HepG2 (cell line): ENCODE data around the gene TTC24. TPM values are rescaled to one million over a fixed set of nuclear protein-coding genes. Genes with fewer than 3 reads are reported as not detected.

Experiments used
- ATAC-seq: fragments of 200-7000 bp; cut with Tn5 transposase; 3 replicates; pipeline ENCODE4 v1.9.1; 2020; ENCODE audit warnings: mild to moderate bottlenecking, moderate library complexity
- BruUV-seq: library from RNA; stranded (reverse); fragments of 400-500 nt; replicated peaks from 2 replicates; lab custom pipeline; 2021; lab: Mats Ljungman, UMichigan
- CTCF ChIA-PET: fragments of 300-600 bp; formaldehyde crosslinking; extraction: SDS; loops from one replicate; lab custom pipeline; 2021; ENCODE audit warnings: low total read pairs, inconsistent platforms, low intra/inter-chr PET ratio; lab: Yijun Ruan, JAX
- POLR2A ChIA-PET: fragments of 350-600 bp; sonication (Branson Sonifier 250); formaldehyde crosslinking; loops from one replicate; lab custom pipeline; 2020; ENCODE audit warnings: antibody characterized with exemption, inconsistent platforms; lab: Yijun Ruan, JAX
- DNase-seq: peaks from one replicate; pipeline ENCODE4 v3.0.0-alpha.2; 2015; ENCODE audit warnings: low spot score
- FAIRE-seq: peaks from 3 replicates; lab custom pipeline; 2011; peaks lifted over from hg19 to GRCh38; lab: Jason Lieb, UNC
- H2AFZ ChIP-seq: one replicate; pipeline ENCODE4 v1.6.1; 2011; ENCODE audit warnings: low read length, inconsistent platforms
- H3K27ac ChIP-seq: fragments of 300-600 bp; 3 replicates; pipeline ENCODE4 v1.8.0; 2011; ENCODE audit warnings: mixed run types, mild to moderate bottlenecking, mixed read lengths, low read length, inconsistent platforms; ENCODE audit not compliant: insufficient read depth; ENCODE audit errors: extremely low read length
- H3K27me3 ChIP-seq, 2 experiments: fragments of 200-600 bp in 1 of 2; 2 replicates in 1 of 2; 3 replicates in 1 of 2; pipeline versions ENCODE4 v1.6.0 to v1.8.0; 2011; ENCODE audit warnings: low read length in 2 of 2, mild to moderate bottlenecking in 2 of 2, moderate library complexity in 2 of 2, inconsistent platforms in 1 of 2; ENCODE audit not compliant: insufficient read depth in 2 of 2, control insufficient read depth in 1 of 2
- H3K36me3 ChIP-seq, 2 experiments: fragments of 200-600 bp in 1 of 2; replicated peaks in 1 of 2; 2 replicates in 1 of 2; 3 replicates in 1 of 2; pipeline versions ENCODE4 v1.5.1 to v1.8.0; 2011; ENCODE audit warnings: low read length in 2 of 2, inconsistent platforms in 1 of 2; ENCODE audit not compliant: insufficient read depth in 2 of 2, control insufficient read depth in 1 of 2
- H3K4me1 ChIP-seq: 2 replicates; pipeline ENCODE4 v1.5.1; 2012; ENCODE audit warnings: low read length, inconsistent platforms; ENCODE audit not compliant: insufficient read depth
- H3K4me2 ChIP-seq: 2 replicates; pipeline ENCODE4 v1.6.0; 2011; ENCODE audit warnings: low read depth, low read length, inconsistent platforms
- H3K4me3 ChIP-seq, 3 experiments: fragments of 200-600 bp in 1 of 3; sonication (generic), shearing (Covaris generic) in 1 of 3; replicated peaks in 1 of 3; 2 replicates each; pipeline ENCODE4 v1.5.1; 2011 to 2016; ENCODE audit warnings: low read length in 3 of 3, inconsistent platforms in 2 of 3, low read depth in 2 of 3, mild to moderate bottlenecking in 2 of 3, control low read depth in 1 of 3, mixed read lengths in 1 of 3; ENCODE audit not compliant: insufficient read depth in 1 of 3
- H3K79me2 ChIP-seq: one replicate; pipeline ENCODE4 v1.6.1; 2011; ENCODE audit warnings: low read length, inconsistent platforms; ENCODE audit not compliant: insufficient read depth
- H3K9ac ChIP-seq: 2 replicates; pipeline ENCODE4 v1.6.0; 2011; ENCODE audit warnings: mild to moderate bottlenecking, low read depth, low read length, inconsistent platforms; ENCODE audit not compliant: insufficient read depth
- H3K9me3 ChIP-seq: 2 replicates; pipeline ENCODE4 v1.5.1; 2012; ENCODE audit warnings: mild to moderate bottlenecking, low read length
- H4K20me1 ChIP-seq: 2 replicates; pipeline ENCODE4 v1.6.0; 2011; ENCODE audit warnings: inconsistent platforms, mild to moderate bottlenecking, low read length, moderate library complexity; ENCODE audit not compliant: insufficient read depth
- ARNT ChIP-seq: fragments of 450-650 bp; IDR thresholded peaks from 2 replicates; pipeline ENCODE4 v1.6.1; 2017
- BORCS8-MEF2B ChIP-seq: sonication (generic); formaldehyde crosslinking; IDR thresholded peaks from 2 replicates; pipeline ENCODE4 v1.8.0; 2022; ENCODE audit warnings: mild to moderate bottlenecking, missing genetic modification reagents
- HNRNPK ChIP-seq: fragments of 200-400 bp; formaldehyde crosslinking; IDR thresholded peaks from 2 replicates; pipeline ENCODE4 v1.6.1; 2018; ENCODE audit warnings: low read length, low read depth, moderate library complexity, mild to moderate bottlenecking; ENCODE audit not compliant: poor library complexity, severe bottlenecking
- IKZF5 ChIP-seq: IDR thresholded peaks from 2 replicates; pipeline ENCODE4 v1.6.1; 2018; ENCODE audit warnings: missing genetic modification reagents, mild to moderate bottlenecking, missing compliant biosample characterization
- ISX ChIP-seq: sonication (generic); formaldehyde crosslinking; conservative IDR thresholded peaks from 2 replicates; pipeline ENCODE4 v1.5.0; 2020; ENCODE audit warnings: missing genetic modification reagents
- KDM5A ChIP-seq: fragments of 200-600 bp; sonication (generic); IDR thresholded peaks from 2 replicates; pipeline ENCODE4 v1.7.0; 2018; ENCODE audit warnings: antibody characterized with exemption, mild to moderate bottlenecking, low read length, borderline replicate concordance
- PAX8 ChIP-seq: sonication (generic); formaldehyde crosslinking; IDR thresholded peaks from 2 replicates; pipeline ENCODE4 v1.8.0; 2022; ENCODE audit warnings: mild to moderate bottlenecking, missing genetic modification reagents, borderline replicate concordance
- PBX3 ChIP-seq: sonication (generic); formaldehyde crosslinking; IDR thresholded peaks from 2 replicates; pipeline ENCODE4 v1.8.1; 2023; ENCODE audit warnings: missing genetic modification reagents, inconsistent platforms, borderline replicate concordance
- REPIN1 ChIP-seq: sonication (generic); formaldehyde crosslinking; IDR thresholded peaks from 2 replicates; pipeline ENCODE4 v1.8.0; 2022; ENCODE audit warnings: missing genetic modification reagents, low read depth, mild to moderate bottlenecking, borderline replicate concordance
- ZNF512B ChIP-seq: sonication (generic); formaldehyde crosslinking; IDR thresholded peaks from 2 replicates; pipeline ENCODE4 v1.5.1; 2020; ENCODE audit warnings: missing genetic modification reagents, mild to moderate bottlenecking, borderline replicate concordance
- ZNF703 ChIP-seq: sonication (generic); formaldehyde crosslinking; IDR thresholded peaks from 2 replicates; pipeline ENCODE4 v1.5.1; 2020; ENCODE audit warnings: missing genetic modification reagents, mild to moderate bottlenecking, moderate library complexity, borderline replicate concordance
- WGBS: methylation state at CpG from one replicate; pipeline ENCODE4 v1.1.6; 2017; ENCODE audit warnings: low lambda C conversion rate; 5-methylcytosine and 5-hydroxymethylcytosine counted together
- in situ Hi-C: cut with HindIII; loops from 2 replicates; pipeline ENCODE4 v1.10.0; 2017; ENCODE audit warnings: low pct_unique_long_range_greater_than_20kb; ENCODE audit not compliant: extremely low pct_ligation_motif_present
- intact Hi-C: fragments of 100-400 bp; cut with micrococcal nuclease; formaldehyde crosslinking; loops from one replicate; pipeline ENCODE4 v1.10.0; 2022; ENCODE audit not compliant: unreplicated experiment
- polyA plus RNA-seq, 8 experiments: library from polyadenylated mRNA; depleted of rRNA in 3 of 8; stranded (reverse) in 7 of 8; unstranded in 1 of 8; fragments of >200 nt; fragmentation: Illumina TruSeq in 4 of 8; extraction: Trizol in 4 of 8; gene quantifications; 2 replicates each; pipeline versions ENCODE4 v1.2.1 to v1.2.3, GENCODE V29; 2011 to 2016; ENCODE audit warnings: low read depth in 4 of 8, missing spikeins in 1 of 8, mixed read lengths in 1 of 8; ENCODE audit not compliant: insufficient read depth in 1 of 8
- total RNA-seq, 5 experiments: library from RNA; depleted of rRNA; stranded (reverse); fragments of >200 nt; fragmentation: Illumina TruSeq; extraction: Trizol; gene quantifications; 2 replicates each; pipeline ENCODE4 v1.2.3, GENCODE V29; 2016; ENCODE audit warnings: low read depth in 1 of 5

TTC24 gene
- total and polyA plus RNA-seq, 2 of the 13 experiments (the other 11 are each of a cell fraction or from before 2014, with no cell fraction given), result 0.13 to 0.18 TPM

GRCh38 chr1:156553860-156554485 lies 25.6 kb upstream of the TTC24 start:
- Histone ChIP-seq H3K27ac (no peak overlapping the region), H2AFZ (no peak overlapping the region), H3K9ac (no peak overlapping the region), H3K4me1 (peaks cover 15% of the 10 kb centered on the region), H3K79me2 (no peaks in the 10 kb centered on the region), H3K4me2 (no peak overlapping the region), H4K20me1 (no peaks in the 10 kb centered on the region), H3K9me3 (no peaks in the 10 kb centered on the region), H3K27me3 (no peaks in the 10 kb centered on the region), H3K4me3 (no peak overlapping the region)
- whole genome bisulfite sequencing, result 94% methylated on average over 2 of the region's 6 CpGs
- ATAC-seq (no peak), DNase-seq (no peak), FAIRE-seq (no peak)
- BruUV-seq, result no TSS peak
- POLR2A ChIA-PET, result no interaction called here
- intact Hi-C loops, result no loop called here
- CTCF ChIA-PET, result no interaction called here
- in situ Hi-C loops, result no loop called here
- TF ChIP-seq BORCS8-MEF2B (CRISPR knock-in tag) (no peak), HNRNPK (no peak)
- TF ChIP-seq, all 625 proteins: peak for 0
- peaks cover 7 to 26% of the 10 kb centered on the region in 2 experiments; a peak in 4 of 5 replicates for H3K36me3 ChIP-seq

DNA sequence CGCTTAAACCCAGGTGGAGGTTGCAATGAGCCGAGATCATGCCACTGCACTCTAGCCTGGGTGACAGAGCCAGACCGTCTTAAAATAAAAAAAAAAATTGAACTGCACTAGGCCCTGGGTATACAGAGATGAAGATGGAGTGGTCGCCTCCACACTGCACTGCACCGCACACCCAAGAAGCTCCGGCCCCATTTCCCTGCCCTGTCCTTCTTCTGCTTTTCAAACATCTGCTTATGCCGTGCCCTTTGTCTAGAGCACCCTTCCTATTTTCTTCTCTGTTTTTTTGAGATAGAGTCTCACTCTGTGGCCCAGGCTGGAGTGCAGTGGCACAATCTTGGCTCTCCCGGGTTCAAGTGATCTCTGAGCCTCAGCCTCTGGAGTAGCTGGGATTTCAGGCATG lies 24.6 kb upstream of the TTC24 start:
- WGBS, result 85% methylated on average over 8 of the region's 8 CpGs
- no peaks in the 10 kb centered on the region for H4K20me1 ChIP-seq
- H2AFZ ChIP-seq, result no peak overlapping the region
- no peak overlapping the region for H3K4me2 ChIP-seq
- in situ Hi-C loops, result no loop called here
- TF ChIP-seq ISX (CRISPR knock-in tag), result no peak
- no peak for TF ChIP-seq PAX8 (CRISPR knock-in tag)
- no peak for TF ChIP-seq IKZF5 (CRISPR knock-in tag)
- TF ChIP-seq KDM5A, result no peak
- TF ChIP-seq PBX3 (CRISPR knock-in tag), result no peak
- no peak for TF ChIP-seq ZNF703 (CRISPR knock-in tag)
- TF ChIP-seq REPIN1 (CRISPR knock-in tag), result no peak
- no peak for TF ChIP-seq ZNF512B (CRISPR knock-in tag)
- TF ChIP-seq ARNT, result no peak
- TF ChIP-seq, all 625 proteins: peak for 0
- FAIRE-seq (no peak), DNase-seq (no peak), ATAC-seq (no peak)
- Histone ChIP-seq H3K27me3 (no peaks in the 10 kb centered on the region), H3K9ac (no peak overlapping the region), H3K4me3 (no peak overlapping the region), H3K9me3 (no peaks in the 10 kb centered on the region), H3K36me3 (peaks cover 13 to 36% of the 10 kb centered on the region in 2 experiments; a peak in 4 of 5 replicates), H3K79me2 (no peaks in the 10 kb centered on the region), H3K27ac (no peak overlapping the region), H3K4me1 (peaks cover 15% of the 10 kb centered on the region)
- POLR2A ChIA-PET, result no interaction called here
- intact Hi-C loops, result no loop called here
- CTCF ChIA-PET, result no interaction called here
- no TSS peak for BruUV-seq
